Left lung (tissue), 10 donors: Measurements from ENCODE around the gene GPR84. TPM values are rescaled to one million over a fixed set of nuclear protein-coding genes. Genes with fewer than 3 reads are reported as not detected.
"Not testable (repeated sequence)": the region's sequence is repeated elsewhere in the genome, so short reads cannot be mapped to it uniquely, and the experiment has no call there.

Experiments
- ATAC-seq: fragments of 200-7000 bp; cut with Tn5 transposase; one replicate; pipeline ENCODE4 v1.9.1; 2020; ENCODE audit warnings: moderate library complexity
- DNase-seq, 4 donors: peaks; one replicate each; pipeline ENCODE4 v3.0.0-alpha.2; 2013 to 2020
- H3K27ac ChIP-seq, 2 donors: fragments of 200-600 bp; sonication (generic) in 1 of 2; one replicate each; pipeline versions ENCODE4 v1.5.0 to v1.8.0; 2020 to 2021
- H3K27me3 ChIP-seq, 2 donors: fragments of 200-600 bp; sonication (generic) in 1 of 2; one replicate each; pipeline versions ENCODE4 v1.5.0 to v1.8.0; 2020 to 2021
- H3K36me3 ChIP-seq, 2 donors: fragments of 200-600 bp; sonication (generic) in 1 of 2; one replicate each; pipeline versions ENCODE4 v1.5.0 to v1.8.0; 2020 to 2021
- H3K4me1 ChIP-seq, 2 donors: fragments of 200-600 bp; one replicate each; pipeline ENCODE4 v1.8.0; 2021
- H3K4me3 ChIP-seq, 2 donors: fragments of 200-600 bp; sonication (generic) in 1 of 2; one replicate each; pipeline versions ENCODE4 v1.5.0 to v1.8.0; 2020 to 2021; ENCODE audit warnings: mild to moderate bottlenecking in 1 of 2
- H3K9me3 ChIP-seq, 2 donors: fragments of 200-600 bp; sonication (generic) in 1 of 2; one replicate each; pipeline versions ENCODE4 v1.5.0 to v1.8.0; 2020 to 2021
- intact Hi-C, 2 donors: fragments of 100-400 bp; cut with DNase I; formaldehyde crosslinking; loops; one replicate each; pipeline versions ENCODE4 v1.11.2 to v1.14.2; 2022
- polyA plus RNA-seq, 6 donors: library from polyadenylated mRNA; unstranded; fragments of 120-200 nt; gene quantifications; one replicate each; pipeline ENCODE4 v1.2.1, GENCODE V29; 2013; ENCODE audit not compliant: insufficient read length in 6 of 6
- total RNA-seq, 2 donors: library from RNA; stranded (reverse); fragmentation: NEBNext Ultra II Directional; extraction: Animal tissue kit (Norgen Biotek cat#: 25700); gene quantifications; one replicate each; pipeline ENCODE4 v1.2.1, GENCODE V29; 2021
- TF ChIP-seq, protein P1 (sequence below), 2 donors: fragments of 200-600 bp; sonication (generic) in 1 of 2; IDR thresholded peaks; one replicate each; pipeline versions ENCODE4 v1.5.0 to v1.8.0; 2021; ENCODE audit warnings: antibody characterized with exemption in 2 of 2
- donor health status: DM: no; HTN: yes; CAD: no.
- donor health status: DM: no; HTN: no; CAD: no.

The GPR84 gene
- total and polyA plus RNA-seq, 8 donors = 0.23 to 10.3 (median 0.41) TPM; not detected in 1

DNA sequence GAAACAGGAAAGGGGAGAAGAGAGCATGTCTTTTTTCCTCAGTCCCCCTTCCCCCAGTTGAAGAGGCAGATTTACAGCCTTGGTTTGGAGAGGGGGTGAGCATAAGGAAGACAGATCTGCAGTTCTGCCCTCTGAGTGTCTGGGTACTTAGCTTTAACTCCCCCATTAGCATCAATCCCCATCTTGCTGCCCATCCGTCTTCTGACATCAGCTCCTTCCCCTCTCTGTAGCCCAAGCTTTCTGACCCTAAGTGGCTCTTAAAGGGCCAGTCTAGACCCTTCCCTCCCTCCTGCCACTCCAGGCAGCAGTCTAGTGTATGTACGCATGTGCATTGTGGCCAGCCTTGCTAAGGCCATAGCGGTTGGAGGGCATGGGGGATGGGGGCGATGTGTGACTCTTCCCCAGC lies 7.3 kb downstream of the GPR84 start:
- intact Hi-C loops = no loop called here
- Histone ChIP-seq H3K27ac (peak overlapping the region in 1 of 2 donors; percentile 19), H3K4me1 (peaks cover 28 to 66% of the 10 kb centered on the region in 2 donors), H3K36me3 (peaks cover 0 to 6% of the 10 kb centered on the region in 2 donors), H3K9me3 (no peaks in the 10 kb centered on the region), H3K4me3 (no peak overlapping the region), H3K27me3 (no peaks in the 10 kb centered on the region)
- TF ChIP-seq, protein P1, sequence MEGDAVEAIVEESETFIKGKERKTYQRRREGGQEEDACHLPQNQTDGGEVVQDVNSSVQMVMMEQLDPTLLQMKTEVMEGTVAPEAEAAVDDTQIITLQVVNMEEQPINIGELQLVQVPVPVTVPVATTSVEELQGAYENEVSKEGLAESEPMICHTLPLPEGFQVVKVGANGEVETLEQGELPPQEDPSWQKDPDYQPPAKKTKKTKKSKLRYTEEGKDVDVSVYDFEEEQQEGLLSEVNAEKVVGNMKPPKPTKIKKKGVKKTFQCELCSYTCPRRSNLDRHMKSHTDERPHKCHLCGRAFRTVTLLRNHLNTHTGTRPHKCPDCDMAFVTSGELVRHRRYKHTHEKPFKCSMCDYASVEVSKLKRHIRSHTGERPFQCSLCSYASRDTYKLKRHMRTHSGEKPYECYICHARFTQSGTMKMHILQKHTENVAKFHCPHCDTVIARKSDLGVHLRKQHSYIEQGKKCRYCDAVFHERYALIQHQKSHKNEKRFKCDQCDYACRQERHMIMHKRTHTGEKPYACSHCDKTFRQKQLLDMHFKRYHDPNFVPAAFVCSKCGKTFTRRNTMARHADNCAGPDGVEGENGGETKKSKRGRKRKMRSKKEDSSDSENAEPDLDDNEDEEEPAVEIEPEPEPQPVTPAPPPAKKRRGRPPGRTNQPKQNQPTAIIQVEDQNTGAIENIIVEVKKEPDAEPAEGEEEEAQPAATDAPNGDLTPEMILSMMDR (IDR thresholded peaks at IDR 0.05) = no peak
- no peak for DNase-seq
- no peak for ATAC-seq

DNA sequence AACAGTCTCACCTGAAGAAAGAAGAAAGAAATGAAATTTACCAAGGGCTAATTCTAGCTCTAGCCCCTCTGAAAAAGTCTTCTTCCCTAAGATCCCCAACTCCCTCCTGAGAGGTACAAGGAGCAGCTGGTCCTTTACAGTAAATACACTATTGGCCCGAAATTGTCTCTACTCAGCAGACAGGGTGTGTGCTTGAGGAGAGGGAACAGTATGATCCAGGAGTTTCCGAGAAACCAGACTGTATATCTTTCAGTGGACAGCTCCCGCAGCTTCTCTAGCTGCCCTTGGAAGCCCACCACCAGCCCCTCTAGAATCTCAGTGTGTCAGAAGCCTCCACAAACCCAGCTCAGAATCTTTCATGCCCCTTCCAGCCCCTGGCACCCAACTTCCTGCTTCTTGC lies 8.1 kb downstream of the GPR84 start:
- TF ChIP-seq, protein P1 (IDR thresholded peaks at IDR 0.05) = no peak
- DNase-seq = no peak
- no peak for ATAC-seq
- Histone ChIP-seq H3K27ac (peak overlapping the region in 1 of 2 donors; percentile 62), H3K4me1 (peaks cover 32 to 66% of the 10 kb centered on the region in 2 donors), H3K27me3 (no peaks in the 10 kb centered on the region), H3K9me3 (no peaks in the 10 kb centered on the region), H3K4me3 (no peak overlapping the region), H3K36me3 (peaks cover 0 to 13% of the 10 kb centered on the region in 2 donors)
- intact Hi-C loops = no loop called here

DNA sequence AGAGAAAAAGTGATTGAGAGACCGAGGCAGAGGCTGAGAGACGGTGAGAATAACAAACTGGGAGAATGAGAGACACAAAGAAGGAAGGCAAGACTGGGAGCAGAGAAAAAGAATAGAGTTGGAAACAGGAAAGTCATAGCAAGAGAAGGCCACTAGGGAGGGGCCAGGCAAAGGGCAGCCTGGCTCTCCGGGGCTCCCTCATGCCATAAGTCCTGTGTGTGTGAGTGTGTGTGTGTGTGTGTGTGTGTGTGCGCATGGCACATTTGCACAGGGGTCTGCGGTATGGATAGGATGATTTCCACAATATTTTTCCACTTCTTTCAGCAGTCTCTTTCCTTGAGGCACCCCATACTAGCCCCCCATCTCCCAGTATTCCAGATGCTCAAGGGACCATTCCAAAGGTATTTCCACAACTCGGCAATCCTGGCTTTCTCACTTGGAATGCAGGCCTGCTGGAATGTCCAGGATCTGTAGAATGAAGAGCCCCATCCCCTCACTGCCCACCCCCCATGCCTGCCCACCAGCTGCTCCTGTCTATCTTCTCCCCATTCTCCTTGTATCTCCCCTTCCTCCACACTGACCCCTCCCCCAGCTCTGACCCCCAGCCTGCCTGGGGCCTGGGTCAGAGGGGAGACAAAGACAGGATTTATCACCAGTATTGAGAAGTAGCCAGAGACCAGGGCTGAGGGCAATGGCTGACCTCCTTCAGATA lies 9.0 kb downstream of the GPR84 start:
- Histone ChIP-seq H3K4me1 (peaks cover 32 to 61% of the 10 kb centered on the region in 2 donors), H3K36me3 (peaks cover 0 to 23% of the 10 kb centered on the region in 2 donors), H3K4me3 (no peak overlapping the region), H3K9me3 (no peaks in the 10 kb centered on the region), H3K27ac (peak overlapping the region in 1 of 2 donors; percentile 62), H3K27me3 (no peaks in the 10 kb centered on the region)
- TF ChIP-seq, protein P1 (IDR thresholded peaks at IDR 0.05) = no peak
- DNase-seq (no peak), ATAC-seq (no peak)
- intact Hi-C loops = no loop called here

DNA sequence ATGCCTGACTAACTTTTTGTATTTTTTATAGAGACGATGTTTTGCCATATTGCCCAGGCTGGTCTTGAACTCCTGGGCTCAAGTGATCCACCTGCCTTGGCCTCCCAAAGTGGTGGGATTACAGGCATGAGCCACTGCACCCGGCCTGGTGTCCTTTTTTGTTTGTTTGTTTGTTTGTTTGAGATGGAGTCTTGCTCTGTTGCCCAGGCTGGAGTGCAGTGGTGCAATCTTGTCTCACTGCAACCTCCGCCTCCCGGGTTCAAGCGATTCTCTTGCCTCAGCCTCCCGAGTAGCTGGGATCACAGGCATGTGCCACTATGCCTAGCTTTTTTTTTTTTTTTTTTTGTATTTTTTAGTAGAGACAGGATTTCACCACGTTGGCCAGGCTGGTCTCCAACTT lies 10.0 kb downstream of the GPR84 start:
- H3K4me3 ChIP-seq, DNase-seq, H3K27me3 ChIP-seq, H3K9me3 ChIP-seq, H3K27ac ChIP-seq, intact Hi-C loops, ATAC-seq: not testable (repeated sequence)
- peaks cover 0 to 33% of the 10 kb centered on the region in 2 donors for H3K36me3 ChIP-seq
- peaks cover 32 to 60% of the 10 kb centered on the region in 2 donors for H3K4me1 ChIP-seq

DNA sequence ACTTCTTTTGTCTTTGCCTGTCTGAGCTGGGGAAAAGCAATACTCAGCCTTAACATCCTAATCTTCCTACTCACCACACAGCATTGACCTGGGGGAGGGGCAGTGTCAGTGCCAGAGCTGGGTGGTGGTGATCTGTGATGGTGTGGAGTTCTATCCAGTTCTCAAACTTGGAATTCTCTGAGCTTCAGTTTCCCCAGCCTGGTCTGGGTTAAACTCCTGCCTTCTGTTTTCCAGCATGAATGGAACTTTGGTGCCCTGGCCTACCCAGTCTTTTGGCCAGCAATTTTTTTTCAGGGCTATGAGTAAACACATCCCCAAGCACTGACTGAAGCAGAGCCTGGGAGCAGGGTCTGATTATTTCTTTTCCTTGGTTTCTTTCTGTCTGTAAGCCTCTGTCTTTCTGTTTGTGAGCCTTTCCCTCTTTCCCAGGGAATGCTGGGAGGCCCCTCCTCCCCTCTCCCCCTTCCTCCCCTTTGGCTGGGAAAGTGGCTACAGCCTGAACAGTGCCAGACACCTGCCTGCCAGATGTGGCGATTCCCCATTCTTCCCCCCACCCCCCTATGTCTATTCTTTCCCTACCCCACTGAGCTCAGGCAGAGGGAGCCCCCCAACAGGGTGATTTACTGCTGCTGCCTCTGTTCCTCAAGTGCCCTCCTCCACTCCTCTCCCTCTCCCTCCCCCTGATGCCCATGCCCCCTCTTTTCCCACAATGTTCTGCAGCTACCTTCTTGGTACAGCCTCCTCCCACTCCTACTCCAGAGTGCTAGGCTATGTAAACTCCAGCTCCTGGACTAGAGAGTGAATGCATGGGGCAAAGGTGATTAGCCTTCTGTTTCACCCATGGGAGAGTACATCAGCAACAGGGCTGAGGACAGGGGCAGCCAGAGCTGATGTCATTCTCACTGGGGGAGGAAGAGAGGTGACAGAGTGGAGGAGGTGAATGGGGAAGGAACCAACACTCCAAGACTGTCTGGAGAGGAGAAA lies 11.1 kb downstream of the GPR84 start:
- H3K4me1 ChIP-seq = peaks cover 29 to 53% of the 10 kb centered on the region in 2 donors
- intact Hi-C loops = no loop called here
- peak; percentile 60 for ATAC-seq
- H3K4me3 ChIP-seq = no peak overlapping the region
- TF ChIP-seq, protein P1 (IDR thresholded peaks at IDR 0.05) = no peak
- peaks cover 0 to 44% of the 10 kb centered on the region in 2 donors for H3K36me3 ChIP-seq
- H3K27me3 ChIP-seq = no peaks in the 10 kb centered on the region
- peak overlapping the region; percentile 45 to 61 for H3K27ac ChIP-seq
- H3K9me3 ChIP-seq = no peaks in the 10 kb centered on the region
- DNase-seq = peak in 1 of 4 donors; percentile 40
